HS-5 (cell line): ENCODE data around the gene TRIM7.
"Not testable (repeated sequence)": the region's sequence is repeated elsewhere in the genome, so short reads cannot be mapped to it uniquely, and the experiment has no call there.

Experiments
- DNase-seq: peaks from one replicate; pipeline ENCODE4 v3.0.0-alpha.2; 2012; ENCODE audit warnings: low read depth

Gene TRIM7

DNA sequence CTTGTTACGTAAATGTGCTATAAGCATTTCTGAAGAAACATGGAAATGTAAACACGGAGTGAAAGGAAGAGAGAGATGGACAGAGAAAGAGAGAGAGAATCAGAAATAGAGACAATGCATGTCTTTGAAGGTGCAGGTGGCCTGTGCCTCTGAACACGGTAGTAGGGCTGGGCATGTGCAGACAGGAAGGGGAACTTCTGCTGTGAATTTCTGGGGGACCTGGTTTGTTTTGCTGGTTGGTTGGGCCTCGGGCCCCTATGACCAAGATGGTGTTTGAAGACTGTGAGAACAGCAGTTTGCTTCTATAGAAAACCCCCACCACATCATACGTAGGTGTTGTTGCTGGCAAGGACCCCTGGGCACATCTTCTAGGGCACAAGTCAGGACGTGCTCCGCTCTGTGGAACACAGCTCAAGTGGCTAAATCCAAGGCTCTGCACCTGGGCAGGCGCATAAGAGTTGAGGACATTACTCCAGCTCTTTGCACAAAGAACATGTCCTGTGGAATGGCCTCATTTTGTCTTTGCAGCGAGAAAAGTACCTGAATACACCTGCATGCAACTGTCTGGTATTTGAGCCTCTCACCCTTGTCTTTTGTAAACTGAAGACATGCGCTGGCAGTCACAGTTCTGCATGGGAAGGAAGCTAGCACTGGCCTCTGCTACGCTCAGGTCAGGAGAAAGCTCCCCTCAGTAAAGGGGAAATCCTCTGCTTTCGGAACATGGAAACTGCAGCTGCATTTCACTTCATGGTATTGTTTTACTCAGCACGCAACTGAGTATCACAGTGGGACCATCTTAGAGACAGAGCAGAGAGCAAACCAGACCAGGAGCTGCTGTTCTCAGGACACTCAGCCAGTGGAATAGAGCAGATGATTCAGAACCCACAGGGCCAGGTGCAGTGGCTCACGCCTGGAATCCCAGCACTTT is 54.9 kb downstream of the TRIM7 start:
- DNase-seq: no peak

DNA sequence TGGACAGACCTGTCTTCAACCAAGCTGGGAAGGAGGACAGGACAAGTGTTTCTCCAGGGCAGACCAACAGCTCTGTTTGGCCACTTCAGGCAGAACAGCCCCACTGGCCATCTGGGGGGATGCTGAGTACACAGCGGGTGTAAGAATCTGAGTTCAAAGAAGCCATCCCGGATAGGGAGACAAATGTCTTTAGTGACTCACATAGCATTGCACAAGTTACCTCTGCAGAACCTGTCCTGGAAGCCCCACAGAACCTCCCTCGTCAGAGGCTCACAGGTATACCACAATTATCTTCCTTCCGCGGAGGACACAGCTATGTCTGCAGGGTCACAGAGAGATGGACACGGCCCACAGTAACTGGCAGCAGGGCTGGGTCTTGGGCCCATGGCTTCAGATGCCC is 55.6 kb downstream of the TRIM7 start:
- DNase-seq: no peak

GRCh38 chr5:181146927-181147636 is 57.9 kb downstream of the TRIM7 start, which contains the start of gene OR2V2:
Gene OR2V2 (plus strand): TSS chr5:181147586. CDS start chr5:181154943, 7,357 bp downstream.
- not testable (repeated sequence) for DNase-seq

GRCh38 chr5:181145133-181145532 is 59.9 kb downstream of the TRIM7 start:
- DNase-seq: no peak
